GM19372 (cell line): ENCODE measurements around the gene SCO2.

ENCODE experiments used
- ATAC-seq: cut with Tn5 transposase; IDR thresholded peaks from one replicate; pipeline ENCODE4 v1.9.1; 2021; ENCODE audit warnings: mild to moderate bottlenecking, low read depth, moderate library complexity; ENCODE audit not compliant: unreplicated experiment

Gene SCO2

GRCh38 chr22:50532824-50533796 is 7.7 kb upstream of the SCO2 start:
- ATAC-seq: no peak

GRCh38 chr22:50531962-50532674 is 6.7 kb upstream of the SCO2 start:
- ATAC-seq: no peak

GRCh38 chr22:50531546-50531961 is 6.2 kb upstream of the SCO2 start:
- ATAC-seq: no peak

- ATAC-seq: no peak
These were observed 5.6 kb upstream of the SCO2 start for GRCh38 chr22:50530877-50531545.

GRCh38 chr22:50530580-50530876 is 5.1 kb upstream of the SCO2 start:
- ATAC-seq: no peak

GRCh38 chr22:50529897-50530579 is 4.6 kb upstream of the SCO2 start, which contains the start of gene TYMP:
TSS of gene TYMP (minus strand) at chr22:50530012. CDS start at chr22:50529709, 303 bp downstream.
- no peak for ATAC-seq

GRCh38 chr22:50529416-50529896 is 4.1 kb upstream of the SCO2 start:
- ATAC-seq: no peak

- ATAC-seq: no peak
These were observed 3.5 kb upstream of the SCO2 start for GRCh38 chr22:50528682-50529415.

- ATAC-seq: no peak
These were observed 2.7 kb upstream of the SCO2 start for GRCh38 chr22:50527921-50528681.

- ATAC-seq: no peak
These were observed 1.7 kb upstream of the SCO2 start for GRCh38 chr22:50526834-50527801.

GRCh38 chr22:50526108-50526833 is 873 bp upstream of the SCO2 start:
- peak; percentile 23 for ATAC-seq

GRCh38 chr22:50525858-50526107 is 385 bp upstream of the SCO2 start:
- no peak for ATAC-seq

GRCh38 chr22:50524676-50525103 is 708 bp downstream of the SCO2 start:
- ATAC-seq: no peak

- no peak for ATAC-seq
These were observed 1.4 kb downstream of the SCO2 start for GRCh38 chr22:50523806-50524675.

GRCh38 chr22:50523458-50523805 is 2.0 kb downstream of the SCO2 start:
- ATAC-seq: no peak

- ATAC-seq: no peak
These were observed 2.5 kb downstream of the SCO2 start for GRCh38 chr22:50522806-50523438.
